ENCODE results near the gene GZMA.

DNA sequence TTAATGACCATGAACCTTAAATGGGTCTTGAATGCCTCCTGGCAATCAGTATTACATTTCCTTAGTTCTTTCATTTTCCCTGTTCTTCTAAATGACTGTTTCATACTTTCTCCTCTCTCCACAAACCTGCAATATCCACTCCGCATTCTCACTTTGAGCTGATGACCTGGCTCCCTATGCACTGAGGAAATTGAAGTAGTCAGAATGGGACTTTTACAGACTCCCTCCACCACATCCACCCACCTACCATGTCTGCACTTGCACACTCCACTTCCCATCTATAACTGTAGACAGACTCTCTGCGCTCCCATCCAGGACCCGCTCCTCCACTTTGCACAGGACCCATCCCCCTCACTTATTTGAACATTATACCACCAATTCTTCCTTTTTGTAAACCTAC, 36.2 kb upstream of the GZMA start:
- TF ChIP-seq, protein P1, sequence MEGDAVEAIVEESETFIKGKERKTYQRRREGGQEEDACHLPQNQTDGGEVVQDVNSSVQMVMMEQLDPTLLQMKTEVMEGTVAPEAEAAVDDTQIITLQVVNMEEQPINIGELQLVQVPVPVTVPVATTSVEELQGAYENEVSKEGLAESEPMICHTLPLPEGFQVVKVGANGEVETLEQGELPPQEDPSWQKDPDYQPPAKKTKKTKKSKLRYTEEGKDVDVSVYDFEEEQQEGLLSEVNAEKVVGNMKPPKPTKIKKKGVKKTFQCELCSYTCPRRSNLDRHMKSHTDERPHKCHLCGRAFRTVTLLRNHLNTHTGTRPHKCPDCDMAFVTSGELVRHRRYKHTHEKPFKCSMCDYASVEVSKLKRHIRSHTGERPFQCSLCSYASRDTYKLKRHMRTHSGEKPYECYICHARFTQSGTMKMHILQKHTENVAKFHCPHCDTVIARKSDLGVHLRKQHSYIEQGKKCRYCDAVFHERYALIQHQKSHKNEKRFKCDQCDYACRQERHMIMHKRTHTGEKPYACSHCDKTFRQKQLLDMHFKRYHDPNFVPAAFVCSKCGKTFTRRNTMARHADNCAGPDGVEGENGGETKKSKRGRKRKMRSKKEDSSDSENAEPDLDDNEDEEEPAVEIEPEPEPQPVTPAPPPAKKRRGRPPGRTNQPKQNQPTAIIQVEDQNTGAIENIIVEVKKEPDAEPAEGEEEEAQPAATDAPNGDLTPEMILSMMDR (IDR thresholded peaks at IDR 0.05 in 4 of 5, conservative IDR thresholded peaks at IDR 0.05 in 1 of 5): no peak
- TF ChIP-seq POLR2A (IDR thresholded peaks at IDR 0.05): no peak
